IMR-90 (cell line): Measurements from ENCODE around the gene KRT73. TPM values are rescaled to one million over a fixed set of nuclear protein-coding genes. Genes with fewer than 3 reads are reported as not detected.

Experiments used
- ATAC-seq: fragments of 200-7000 bp; cut with Tn5 transposase; 2 replicates; pipeline ENCODE4 v1.9.1; 2020; ENCODE audit warnings: low read depth, mild to moderate bottlenecking, moderate library complexity
- BruUV-seq: library from RNA; stranded (reverse); fragments of 400-500 nt; replicated peaks from 2 replicates; lab custom pipeline; 2021; lab: Mats Ljungman, UMichigan
- CTCF ChIA-PET: fragments of 300-600 bp; formaldehyde crosslinking; extraction: SDS; loops from one replicate; lab custom pipeline; 2021; ENCODE audit warnings: antibody characterized with exemption; lab: Yijun Ruan, JAX
- POLR2A ChIA-PET: fragments of 300-600 bp; sonication (Branson Sonifier 250); formaldehyde crosslinking; loops from one replicate; lab custom pipeline; 2022; ENCODE audit warnings: antibody characterized with exemption; ENCODE audit not compliant: unreplicated experiment; lab: Charles Lee
- DNase-seq: peaks from one replicate; pipeline ENCODE4 v3.0.0; 2013
- H2AFZ ChIP-seq: replicated peaks from 2 replicates; pipeline ENCODE3; 2013; ENCODE audit warnings: low read length, mild to moderate bottlenecking; ENCODE audit not compliant: poor library complexity
- H2AK5ac ChIP-seq: 2 replicates; pipeline ENCODE4 v1.6.1; 2013; ENCODE audit warnings: low read depth, low read length, inconsistent platforms
- H2AK9ac ChIP-seq: replicated peaks from 2 replicates; pipeline ENCODE3; 2013; ENCODE audit warnings: mild to moderate bottlenecking, low read depth, low read length, moderate library complexity; ENCODE audit not compliant: poor library complexity
- H2BK120ac ChIP-seq: 2 replicates; pipeline ENCODE4 v1.6.1; 2013; ENCODE audit warnings: low read depth, low read length, inconsistent platforms
- H2BK15ac ChIP-seq: 3 replicates; pipeline ENCODE4 v1.6.1; 2013; ENCODE audit warnings: low read depth, low read length, inconsistent platforms
- H2BK20ac ChIP-seq: 2 replicates; pipeline ENCODE4 v1.6.1; 2013; ENCODE audit warnings: low read depth, mild to moderate bottlenecking, inconsistent platforms, low read length, moderate library complexity
- H2BK5ac ChIP-seq: 2 replicates; pipeline ENCODE4 v1.6.1; 2013; ENCODE audit warnings: mild to moderate bottlenecking, low read depth, low read length, inconsistent platforms; ENCODE audit not compliant: poor library complexity, severe bottlenecking
- H3K14ac ChIP-seq: replicated peaks from 2 replicates; pipeline ENCODE4 v1.6.1; 2013; ENCODE audit warnings: low read depth, low read length, inconsistent platforms
- H3K18ac ChIP-seq: 2 replicates; pipeline ENCODE4 v1.6.1; 2013; ENCODE audit warnings: low read depth, low read length, control low read depth
- H3K23ac ChIP-seq: 2 replicates; pipeline ENCODE4 v1.6.1; 2013; ENCODE audit warnings: low read depth, low read length, inconsistent platforms
- H3K27ac ChIP-seq: 2 replicates; pipeline ENCODE4 v1.5.1; 2013; ENCODE audit warnings: mild to moderate bottlenecking, control low read depth, low read length; ENCODE audit not compliant: insufficient read depth
- H3K27me3 ChIP-seq: 2 replicates; pipeline ENCODE4 v1.6.1; 2013; ENCODE audit warnings: low read length; ENCODE audit not compliant: control insufficient read depth, insufficient read depth
- H3K36me3 ChIP-seq: 2 replicates; pipeline ENCODE4 v1.6.1; 2013; ENCODE audit warnings: low read length, mixed read lengths; ENCODE audit not compliant: control insufficient read depth, insufficient read depth
- H3K4ac ChIP-seq: 2 replicates; pipeline ENCODE4 v1.6.1; 2013; ENCODE audit warnings: low read depth, low read length, inconsistent platforms
- H3K4me1 ChIP-seq: 2 replicates; pipeline ENCODE4 v1.6.1; 2013; ENCODE audit warnings: low read length, mixed read lengths; ENCODE audit not compliant: control insufficient read depth, insufficient read depth
- H3K4me2 ChIP-seq: 2 replicates; pipeline ENCODE4 v1.6.1; 2013; ENCODE audit warnings: low read depth, mild to moderate bottlenecking, control low read depth, low read length, moderate library complexity
- H3K4me3 ChIP-seq: 2 replicates; pipeline ENCODE4 v1.5.1; 2013; ENCODE audit warnings: low read depth, mild to moderate bottlenecking, control low read depth, low read length, moderate library complexity; ENCODE audit not compliant: insufficient read depth
- H3K56ac ChIP-seq: 2 replicates; pipeline ENCODE4 v1.6.1; 2013; ENCODE audit warnings: low read length, inconsistent platforms; ENCODE audit not compliant: insufficient read depth; ENCODE audit errors: extremely low read depth
- H3K79me1 ChIP-seq, 2 experiments: 2 replicates each; pipeline ENCODE4 v1.6.1; 2013; ENCODE audit warnings: low read length in 2 of 2, inconsistent platforms in 1 of 2, low read depth in 1 of 2
- H3K9ac ChIP-seq: 2 replicates; pipeline ENCODE4 v1.6.1; 2013; ENCODE audit warnings: low read depth, low read length, control low read depth
- H3K9me1 ChIP-seq: 2 replicates; pipeline ENCODE4 v1.6.1; 2013; ENCODE audit warnings: low read length, inconsistent platforms; ENCODE audit not compliant: insufficient read depth
- H3K9me3 ChIP-seq: 2 replicates; pipeline ENCODE4 v1.6.1; 2013; ENCODE audit warnings: low read length; ENCODE audit not compliant: control insufficient read depth, insufficient read depth
- H4K20me1 ChIP-seq: 2 replicates; pipeline ENCODE4 v1.6.1; 2013; ENCODE audit warnings: low read length, inconsistent platforms; ENCODE audit not compliant: insufficient read depth
- H4K5ac ChIP-seq: 2 replicates; pipeline ENCODE4 v1.6.1; 2013; ENCODE audit warnings: mild to moderate bottlenecking, low read depth, low read length, control low read depth
- H4K8ac ChIP-seq, 2 experiments: 2 replicates each; pipeline ENCODE4 v1.6.1; 2013; ENCODE audit warnings: low read depth in 2 of 2, low read length in 2 of 2, control low read depth in 1 of 2, inconsistent platforms in 1 of 2
- H4K91ac ChIP-seq: 2 replicates; pipeline ENCODE4 v1.6.1; 2013; ENCODE audit warnings: low read depth, low read length, inconsistent platforms; ENCODE audit not compliant: insufficient read depth
- RAD21 ChIP-seq: IDR thresholded peaks from 2 replicates; pipeline ENCODE4 v1.6.1; 2012; ENCODE audit warnings: low read length, improper control_type of control experiment
- RFX5 ChIP-seq: IDR thresholded peaks from 2 replicates; pipeline ENCODE4 v1.8.0; 2012; ENCODE audit warnings: low read depth, mild to moderate bottlenecking, low read length, moderate library complexity
- SMC3 ChIP-seq: fragments of 150-350 bp; IDR thresholded peaks from 2 replicates; pipeline ENCODE4 v1.6.1; 2016; ENCODE audit warnings: low read depth, mild to moderate bottlenecking, antibody characterized with exemption, low read length, moderate library complexity
- WGBS, 2 experiments: methylation state at CpG; one replicate each; pipeline versions ENCODE4 v1.1.5 to v1.1.7; 2013; ENCODE audit warnings: missing lambda C conversion rate in 2 of 2; ENCODE audit not compliant: insufficient read length in 1 of 2; ENCODE audit errors: extremely low coverage in 2 of 2; 5-methylcytosine and 5-hydroxymethylcytosine counted together
- dilution Hi-C: fragments of 300-500 bp; cut with HindIII; formaldehyde crosslinking; loops from one replicate; pipeline ENCODE4 v1.14.3; 2018; ENCODE audit warnings: low sequenced_read_pairs; ENCODE audit not compliant: unreplicated experiment
- in situ Hi-C: fragments of 300-500 bp; cut with MboI; formaldehyde crosslinking; loops from 3 replicates; pipeline ENCODE4 v1.14.3; 2019; ENCODE audit warnings: low sequenced_read_pairs, inconsistent platforms, mixed read lengths
- intact Hi-C: fragments of 100-400 bp; cut with micrococcal nuclease; formaldehyde crosslinking; loops from 2 replicates; pipeline ENCODE4 v1.10.0; 2022
- polyA plus RNA-seq, 3 experiments: library from polyadenylated mRNA; depleted of rRNA; stranded (reverse); fragments of >200 nt; gene quantifications; 2 replicates each; pipeline ENCODE4 v1.2.3, GENCODE V29; 2012; ENCODE audit warnings: low replicate concordance in 1 of 3
- total RNA-seq: library from RNA; depleted of rRNA; stranded (reverse); fragments of >200 nt; gene quantifications from 2 replicates; pipeline ENCODE4 v1.2.3, GENCODE V29; 2012
- TF ChIP-seq, protein P1 (sequence below): fragments of 150-350 bp; IDR thresholded peaks from 2 replicates; pipeline ENCODE4 v1.6.1; 2016; ENCODE audit warnings: low read depth, mild to moderate bottlenecking, low read length, moderate library complexity, borderline replicate concordance

KRT73 gene
- total and polyA plus RNA-seq, 2 of the 4 experiments (the other 2 are of a cell fraction) = not detected

GRCh38 chr12:52644078-52644415, 25.7 kb upstream of the KRT73 start:
- ATAC-seq = no peak
- Histone ChIP-seq H2AFZ (no peak overlapping the region), H3K9me3 (no peaks in the 10 kb centered on the region), H3K27me3 (peaks cover 32% of the 10 kb centered on the region), H2BK5ac (no peak overlapping the region), H2AK5ac (no peak overlapping the region), H2AK9ac (no peak overlapping the region), H3K4me3 (no peak overlapping the region), H2BK15ac (no peak overlapping the region), H2BK20ac (no peak overlapping the region), H3K79me1 (no peaks in the 10 kb centered on the region), H3K9me1 (no peaks in the 10 kb centered on the region), H2BK120ac (no peak overlapping the region), H4K91ac (no peak overlapping the region), H3K4me2 (no peak overlapping the region), H3K27ac (no peak overlapping the region), H3K36me3 (no peaks in the 10 kb centered on the region), H3K56ac (no peak overlapping the region), H3K14ac (no peak overlapping the region), H3K4me1 (no peaks in the 10 kb centered on the region), H4K5ac (no peak overlapping the region), H3K4ac (no peak overlapping the region), H4K20me1 (no peaks in the 10 kb centered on the region), H3K9ac (no peak overlapping the region), H4K8ac (no peak overlapping the region), H3K23ac (no peak overlapping the region), H3K18ac (no peak overlapping the region)
- 40% methylated on average over 1 of the region's 6 CpGs; no CpG with 5 or more reads in 1 of the 2 experiments for WGBS, 2 experiments
- TF ChIP-seq, protein P1, sequence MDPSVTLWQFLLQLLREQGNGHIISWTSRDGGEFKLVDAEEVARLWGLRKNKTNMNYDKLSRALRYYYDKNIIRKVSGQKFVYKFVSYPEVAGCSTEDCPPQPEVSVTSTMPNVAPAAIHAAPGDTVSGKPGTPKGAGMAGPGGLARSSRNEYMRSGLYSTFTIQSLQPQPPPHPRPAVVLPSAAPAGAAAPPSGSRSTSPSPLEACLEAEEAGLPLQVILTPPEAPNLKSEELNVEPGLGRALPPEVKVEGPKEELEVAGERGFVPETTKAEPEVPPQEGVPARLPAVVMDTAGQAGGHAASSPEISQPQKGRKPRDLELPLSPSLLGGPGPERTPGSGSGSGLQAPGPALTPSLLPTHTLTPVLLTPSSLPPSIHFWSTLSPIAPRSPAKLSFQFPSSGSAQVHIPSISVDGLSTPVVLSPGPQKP = no peak
- TF ChIP-seq RFX5 (no peak), RAD21 (no peak), SMC3 (no peak)
- BruUV-seq = no TSS peak
- dilution Hi-C loops (no loop called here), in situ Hi-C loops (no loop called here), intact Hi-C loops (no loop called here)
- ChIA-PET POLR2A (no interaction called here), CTCF (no interaction called here)
- no peak for DNase-seq
